DMS 273 (cell line): ENCODE measurements around the gene HOXC4.

Experiments
- DNase-seq: peaks from one replicate; lab custom pipeline; 2025; ENCODE audit not compliant: unreplicated experiment; lab: John Stamatoyannopoulos, UW

Gene HOXC4

DNA sequence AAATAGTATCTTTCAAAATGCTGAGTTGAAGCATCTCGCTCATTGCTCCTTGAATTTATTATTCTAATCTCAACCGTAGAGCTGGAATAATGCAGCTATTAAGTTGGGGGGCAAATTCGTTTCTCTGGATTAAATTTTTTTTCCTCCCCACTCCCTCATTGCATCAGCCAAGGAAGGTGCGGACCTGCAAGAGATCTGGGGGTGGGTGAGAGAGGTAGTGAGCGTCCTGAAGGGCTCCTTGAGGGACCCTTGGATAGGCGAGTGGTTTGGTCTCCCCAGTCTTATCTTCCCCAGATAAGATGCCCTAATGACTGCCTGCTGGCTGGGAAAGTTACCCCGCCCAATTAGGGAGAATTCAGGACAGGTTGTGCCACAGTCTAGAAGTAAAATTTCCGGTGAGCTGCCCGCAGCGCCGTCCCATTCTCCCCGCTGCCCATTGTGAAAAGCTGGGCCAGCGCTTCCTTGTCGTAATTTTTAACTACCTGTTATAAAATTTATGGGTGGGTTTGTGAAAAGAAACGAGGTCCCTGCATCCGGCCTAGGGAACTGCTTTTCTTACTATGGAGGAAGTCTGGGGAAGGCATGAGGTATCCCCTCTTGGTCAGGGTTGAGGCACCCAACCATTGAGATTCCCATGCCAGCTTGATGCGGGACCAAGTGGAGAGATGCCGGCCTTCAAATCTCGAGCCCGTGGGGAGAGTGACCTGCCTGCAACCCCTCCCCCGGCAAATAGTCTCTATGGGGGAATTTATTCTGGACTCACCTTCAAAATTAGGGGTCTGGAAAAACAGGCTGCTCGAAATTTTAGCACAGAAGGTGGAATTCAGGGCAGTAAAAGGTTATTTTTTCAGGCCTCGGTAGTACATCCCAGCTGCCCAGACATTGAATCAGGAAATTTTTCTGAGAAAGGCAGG is 38.4 kb upstream of the HOXC4 start:
- DNase-seq = no peak

DNA sequence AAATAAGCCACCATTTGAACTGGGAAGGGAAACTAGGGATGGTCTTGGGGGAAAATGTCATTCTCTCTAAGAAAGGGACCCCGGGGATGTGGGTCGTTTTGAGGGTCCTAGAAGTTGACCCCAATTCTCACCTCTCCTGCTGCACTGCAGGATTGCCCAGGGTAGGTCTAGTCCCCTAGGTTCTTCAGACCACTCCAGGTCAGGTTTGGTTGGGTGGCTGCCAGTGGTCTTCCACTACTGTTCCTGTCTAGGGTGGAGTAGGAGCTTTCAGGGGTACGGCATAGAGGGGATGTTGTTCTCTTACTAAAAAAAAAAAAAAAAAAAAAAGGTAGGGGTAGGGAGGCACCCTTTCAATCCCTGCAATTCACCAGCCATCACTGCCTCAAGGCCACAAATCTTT is 37.6 kb upstream of the HOXC4 start:
- no peak for DNase-seq

DNA sequence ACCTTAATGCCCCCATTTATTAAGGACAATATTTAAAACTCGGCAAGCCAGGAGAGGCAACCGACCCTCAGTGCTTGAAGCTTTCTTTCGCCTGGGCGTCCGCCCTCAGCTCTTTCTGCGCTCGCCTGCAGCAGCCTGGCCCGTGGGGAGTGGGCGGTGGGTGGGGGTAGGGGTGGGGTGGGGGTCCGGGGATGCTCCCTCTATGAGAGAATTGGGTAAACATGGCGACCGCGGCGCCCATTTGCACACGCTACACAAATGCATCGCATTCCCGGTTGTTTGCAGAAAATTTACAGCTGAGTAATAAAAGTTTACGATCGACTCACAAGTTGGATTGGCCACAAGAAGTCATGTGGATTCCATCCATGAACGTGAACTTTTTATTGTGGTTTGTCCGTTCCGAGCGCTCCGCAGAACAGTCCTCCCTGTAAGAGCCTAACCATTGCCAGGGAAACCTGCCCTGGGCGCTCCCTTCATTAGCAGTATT is 37.1 kb upstream of the HOXC4 start:
- peak; percentile 65 for DNase-seq

DNA sequence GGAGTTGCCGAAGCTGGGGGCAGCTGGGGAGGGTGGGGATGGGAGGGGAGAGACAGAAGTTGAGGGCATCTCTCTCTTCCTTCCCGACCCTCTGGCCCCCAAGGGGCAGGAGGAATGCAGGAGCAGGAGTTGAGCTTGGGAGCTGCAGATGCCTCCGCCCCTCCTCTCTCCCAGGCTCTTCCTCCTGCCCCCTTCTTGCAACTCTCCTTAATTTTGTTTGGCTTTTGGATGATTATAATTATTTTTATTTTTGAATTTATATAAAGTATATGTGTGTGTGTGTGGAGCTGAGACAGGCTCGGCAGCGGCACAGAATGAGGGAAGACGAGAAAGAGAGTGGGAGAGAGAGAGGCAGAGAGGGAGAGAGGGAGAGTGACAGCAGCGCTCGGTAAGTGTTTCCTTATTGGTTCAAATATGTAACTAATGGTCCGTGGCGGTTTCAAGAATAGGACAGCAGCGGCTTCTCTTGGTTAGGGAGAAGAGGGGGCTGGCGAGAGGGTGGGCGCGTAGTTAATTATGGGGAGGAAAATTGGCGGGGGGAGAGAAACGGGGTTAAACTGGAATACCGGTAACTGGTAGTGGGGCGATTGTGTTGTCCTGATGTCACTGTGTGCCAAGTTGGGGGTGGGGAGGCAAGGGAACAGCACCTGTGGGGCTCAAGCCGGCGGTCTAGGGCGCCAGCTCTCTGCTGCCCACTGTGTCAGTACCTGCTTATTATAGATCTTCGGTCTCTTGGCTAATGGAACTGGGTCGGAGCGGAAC is 36.4 kb upstream of the HOXC4 start:
- DNase-seq = peak; percentile 83

DNA sequence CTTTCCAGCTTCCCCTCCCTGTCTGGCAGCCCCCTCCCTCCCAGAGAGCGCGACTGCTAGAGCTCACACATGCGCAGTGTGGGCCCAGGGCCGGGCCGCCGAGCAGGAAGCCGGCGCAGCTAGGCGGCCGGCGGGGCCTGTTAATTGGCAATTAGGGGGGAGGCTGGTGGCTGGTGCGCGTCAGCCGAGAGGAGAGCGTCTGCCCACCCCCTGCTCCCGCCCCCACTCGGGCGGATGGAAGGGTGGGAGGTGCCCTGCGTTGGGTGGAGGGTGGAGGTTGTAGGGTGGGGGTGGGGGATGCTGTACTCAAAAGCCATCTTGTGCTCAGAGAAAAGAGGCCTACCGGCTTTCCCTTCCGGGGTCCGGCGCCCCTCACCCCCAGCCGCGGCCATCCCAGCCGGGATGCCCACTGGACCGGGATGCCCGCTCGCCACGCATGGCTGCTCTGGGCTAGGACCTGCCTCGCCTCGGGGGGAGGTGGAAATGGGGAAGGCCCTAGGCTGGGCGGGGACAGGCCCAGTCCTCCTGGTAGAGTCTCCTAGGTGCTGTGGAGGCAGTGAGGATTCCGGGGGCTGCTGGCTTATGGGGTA is 35.7 kb upstream of the HOXC4 start:
- peak; percentile 97 for DNase-seq

DNA sequence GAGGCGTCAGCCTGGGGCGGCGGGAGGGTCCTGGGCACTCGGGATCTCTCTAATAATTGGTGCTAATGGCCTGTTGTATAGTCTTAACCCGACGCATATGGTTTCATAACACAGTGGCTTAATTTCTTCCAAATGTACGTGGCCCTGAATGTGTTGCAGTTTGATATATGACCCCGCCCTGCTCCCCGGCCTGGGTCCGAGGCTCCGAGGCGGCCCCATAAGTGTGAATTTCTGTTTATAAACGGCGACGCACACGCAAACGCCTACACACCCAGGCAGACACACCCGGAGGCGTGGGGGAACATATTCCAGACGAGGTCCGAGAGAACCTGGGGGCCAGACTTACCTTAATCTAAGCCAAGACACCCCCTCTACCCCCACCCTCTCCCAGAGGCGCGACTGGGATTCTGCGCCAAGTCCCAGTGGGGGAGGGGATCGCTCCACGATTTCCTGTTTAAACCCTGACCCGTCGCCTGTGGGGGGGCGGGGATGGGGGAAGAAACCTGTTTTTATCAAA is 35.1 kb upstream of the HOXC4 start:
- no peak for DNase-seq

DNA sequence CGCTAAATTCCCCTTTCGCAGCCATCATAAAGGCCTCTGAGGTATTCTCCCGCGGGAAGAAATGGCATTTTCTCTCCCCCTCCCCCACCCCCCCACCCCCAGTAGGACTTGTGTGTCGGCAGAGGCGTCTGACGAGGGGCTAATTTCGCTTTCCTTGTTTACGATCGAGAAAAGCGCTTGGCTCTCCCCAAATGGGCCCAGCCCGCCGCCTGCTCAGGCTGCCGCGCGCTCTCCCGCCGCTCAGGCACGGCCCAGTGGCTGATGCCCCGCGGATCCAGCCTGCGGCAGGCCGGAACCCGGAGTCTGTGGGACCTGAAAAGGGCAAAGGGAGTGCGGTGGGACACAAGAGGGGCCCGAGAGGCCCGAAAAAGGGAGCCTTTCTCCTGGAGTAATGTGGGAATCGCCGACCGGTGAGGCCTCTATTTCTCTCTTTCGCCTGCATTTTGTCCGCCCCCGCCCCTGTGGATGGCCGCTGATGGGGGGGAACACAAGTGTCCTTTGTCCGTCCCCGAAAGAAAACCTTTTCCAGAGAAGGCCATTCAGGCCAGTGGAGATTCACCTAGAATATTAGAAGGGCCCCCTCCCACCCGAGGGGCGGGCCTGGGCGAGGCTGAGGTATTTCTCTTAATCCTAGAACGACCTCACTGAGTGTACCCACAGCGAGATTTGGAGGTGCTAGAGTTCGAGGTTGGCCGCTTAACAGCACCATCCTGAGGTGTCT is 34.4 kb upstream of the HOXC4 start:
- DNase-seq = no peak

DNA sequence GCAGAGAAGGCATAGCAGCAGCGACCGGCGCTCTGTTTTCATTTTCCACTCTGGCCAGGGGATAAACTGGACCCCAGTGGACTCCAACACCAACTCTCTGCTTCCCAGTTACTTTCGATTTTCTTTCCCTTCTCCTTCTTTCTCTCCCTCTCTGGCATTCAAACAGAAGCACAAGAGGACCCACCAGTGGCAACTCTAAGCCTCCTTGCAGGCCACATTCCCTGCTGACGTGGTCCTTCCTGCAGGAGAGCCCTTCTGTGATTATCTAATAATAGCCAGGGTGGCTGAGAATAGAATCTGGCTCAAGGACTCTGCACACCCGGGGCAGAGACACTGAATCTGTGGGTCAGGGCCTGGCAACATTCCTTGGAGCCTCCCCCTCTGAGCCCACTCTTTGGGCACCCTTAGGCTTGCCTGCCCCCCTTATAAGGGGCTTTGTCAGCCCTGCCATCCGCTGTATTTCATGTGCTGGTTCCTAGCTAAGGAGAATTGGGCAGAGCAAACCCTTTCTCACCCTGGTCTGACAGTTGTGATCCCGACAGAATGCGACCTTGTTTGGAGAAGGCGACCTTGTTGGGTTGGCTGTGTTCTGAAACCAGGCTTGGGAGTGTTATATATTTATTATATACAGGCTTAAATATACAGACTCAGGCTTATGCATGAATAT is 33.6 kb upstream of the HOXC4 start:
- DNase-seq = no peak

DNA sequence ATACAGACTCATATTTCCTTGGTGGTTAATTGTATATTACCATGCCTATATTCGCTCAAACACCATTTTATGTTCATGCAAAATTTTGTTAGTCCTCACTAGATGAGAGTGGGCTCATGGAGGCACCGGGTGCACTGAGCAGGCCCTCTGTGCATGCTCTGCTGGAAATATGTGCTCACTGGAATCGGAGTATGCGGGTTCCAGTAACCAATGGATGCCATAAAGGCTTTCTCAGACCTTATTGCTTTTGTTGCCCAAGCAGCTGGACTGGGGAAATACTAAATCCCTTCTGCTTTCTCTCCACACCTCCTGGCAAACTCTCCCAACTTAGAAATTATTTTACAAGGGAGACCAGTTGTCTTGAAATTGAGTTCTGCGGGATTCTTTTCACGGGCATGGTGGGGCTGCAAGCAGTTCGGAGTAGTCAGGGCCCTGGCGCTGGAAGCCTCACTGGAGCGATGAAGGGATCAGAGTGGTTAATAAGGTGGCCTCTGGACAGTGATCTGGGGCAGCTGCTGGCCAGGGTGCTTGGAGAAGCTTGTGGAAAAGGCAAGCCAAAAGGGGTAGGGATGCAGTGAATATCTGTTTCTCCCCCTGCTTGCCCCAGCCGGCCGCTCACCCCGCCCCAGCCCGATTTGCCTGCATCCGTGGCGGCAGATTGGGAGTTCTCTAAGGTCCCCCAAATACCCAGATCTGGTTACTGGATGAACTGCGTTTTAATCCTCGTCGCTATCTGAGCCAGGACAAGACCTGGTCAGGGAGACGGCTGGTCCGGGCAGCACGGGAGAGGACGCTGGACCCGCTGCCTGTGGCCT is 32.8 kb upstream of the HOXC4 start:
- no peak for DNase-seq

DNA sequence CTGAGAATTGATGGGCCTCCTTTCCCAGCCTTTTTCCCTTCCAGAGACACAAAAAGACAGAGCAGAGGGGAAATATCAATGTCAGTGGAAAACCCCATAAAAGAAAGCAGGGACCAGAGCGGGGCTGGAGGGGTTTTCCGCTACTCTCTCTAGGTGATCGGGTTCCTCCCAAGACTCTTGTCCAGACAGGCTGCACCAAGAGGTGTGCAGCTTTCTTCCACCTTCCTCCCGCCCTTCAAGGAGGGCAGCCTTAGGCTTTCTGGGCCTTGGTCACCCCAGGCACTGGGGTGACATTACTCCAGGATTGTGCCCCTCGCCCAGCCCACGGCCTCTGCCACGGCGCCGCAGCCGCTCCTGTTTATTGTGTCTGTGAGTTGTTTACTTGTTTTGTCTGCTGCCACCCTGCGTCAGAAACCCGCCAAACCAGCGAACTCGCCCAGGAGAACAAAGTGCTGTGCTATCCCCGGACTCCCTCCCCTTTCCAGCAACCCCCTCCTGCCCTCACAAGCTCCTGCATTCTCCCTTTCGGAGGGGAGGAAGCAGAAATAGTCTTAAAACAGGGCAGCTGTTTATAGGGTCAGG is 32.1 kb upstream of the HOXC4 start:
- DNase-seq = no peak

DNA sequence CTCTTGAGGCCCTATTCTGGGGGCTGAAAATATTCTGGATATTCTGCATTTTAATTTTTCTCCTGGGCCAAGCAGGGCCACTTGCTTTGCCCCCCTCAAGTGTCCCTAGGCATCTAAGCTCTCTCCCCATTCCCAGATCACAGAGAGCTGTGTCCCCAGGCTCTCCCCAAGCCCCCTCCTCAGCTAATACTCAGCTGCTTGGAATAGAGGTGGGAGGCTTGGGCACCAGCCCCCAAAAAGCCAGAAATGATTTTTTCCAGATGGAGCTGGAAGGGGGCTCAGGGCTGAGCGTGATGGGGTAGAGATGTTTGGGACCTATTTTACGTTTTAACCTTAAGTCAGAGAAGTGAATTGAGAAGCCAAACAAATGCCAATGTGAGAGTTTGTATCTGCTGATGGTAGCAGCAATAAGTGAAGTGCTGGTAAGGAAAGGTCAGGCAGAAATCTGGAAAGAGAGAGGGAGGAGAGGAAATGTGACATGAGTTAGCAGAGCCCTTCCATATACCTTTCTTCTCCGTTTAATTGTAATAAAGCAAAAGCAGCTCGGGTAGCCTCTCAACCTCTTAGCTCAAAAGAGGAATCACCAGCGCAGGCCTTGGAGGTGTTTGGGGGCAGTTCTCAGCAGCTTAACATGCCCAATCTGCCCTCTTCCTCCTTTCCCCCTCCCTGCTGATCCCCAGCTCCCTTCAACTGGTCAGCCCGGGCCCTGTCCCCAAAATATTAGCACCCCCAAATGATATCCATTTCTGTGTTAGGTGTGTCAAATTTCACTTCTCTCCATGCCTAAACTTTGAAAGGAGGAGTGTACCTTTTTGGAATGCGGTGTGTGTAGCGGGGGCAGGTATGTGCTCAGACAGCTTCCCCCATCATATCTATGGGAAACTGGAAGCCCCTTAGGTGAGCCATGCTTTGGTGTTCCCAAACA is 30.4 kb upstream of the HOXC4 start:
- no peak for DNase-seq

DNA sequence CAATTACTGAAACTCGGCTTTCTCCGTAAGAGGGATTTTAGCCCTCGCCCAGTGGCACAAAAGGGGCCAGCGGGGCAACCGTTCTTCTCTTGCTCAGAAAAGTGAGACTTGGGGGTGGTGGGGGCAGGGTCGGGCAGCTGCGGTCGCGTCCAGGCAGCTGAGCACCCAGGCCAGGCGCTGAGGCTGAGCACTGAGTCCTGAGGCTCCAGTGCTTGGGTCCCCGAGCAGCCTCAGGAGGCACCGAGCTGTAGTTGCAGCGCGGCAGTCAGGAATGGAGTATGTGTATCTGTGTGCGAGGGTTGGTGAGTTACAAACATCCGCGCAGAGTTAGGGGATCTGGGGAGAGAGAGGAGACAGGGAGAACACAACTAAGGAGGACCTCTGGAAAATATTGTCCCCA is 29.5 kb upstream of the HOXC4 start:
- DNase-seq = no peak

DNA sequence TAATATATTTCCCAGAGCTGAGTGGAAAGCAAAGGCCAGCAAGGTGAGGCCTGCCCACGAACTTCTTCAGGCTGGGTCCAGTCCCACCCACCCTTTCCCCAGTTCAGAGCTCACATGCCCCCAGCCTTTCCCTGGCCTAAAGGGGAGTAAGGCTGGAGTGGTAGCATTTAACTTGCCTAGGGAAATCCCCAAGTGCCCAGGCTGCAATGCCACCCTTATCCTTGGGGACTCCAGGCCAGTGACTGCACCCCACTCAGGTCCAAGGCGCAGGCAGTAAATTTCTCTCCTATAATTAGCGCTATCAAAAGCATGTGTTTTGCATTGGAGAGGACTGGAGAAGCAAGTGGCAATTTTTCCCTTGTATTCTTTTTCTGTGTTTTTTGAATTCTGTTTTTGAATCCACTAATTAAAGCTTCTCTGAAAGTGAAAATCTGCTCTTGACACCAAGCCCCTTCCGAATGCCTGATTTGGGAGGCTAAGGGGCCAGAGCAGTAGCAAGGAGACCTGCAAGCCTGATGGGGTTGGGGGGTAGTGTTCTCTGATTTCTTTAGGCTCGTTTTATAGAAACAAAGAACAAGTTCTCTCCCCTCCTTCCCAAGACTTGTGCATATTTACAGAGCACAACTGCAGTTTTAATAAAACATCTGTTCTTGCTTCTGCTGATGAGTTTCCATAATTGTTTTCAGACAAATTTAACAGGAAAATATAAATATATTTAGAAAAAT is 28.9 kb upstream of the HOXC4 start:
- no peak for DNase-seq

DNA sequence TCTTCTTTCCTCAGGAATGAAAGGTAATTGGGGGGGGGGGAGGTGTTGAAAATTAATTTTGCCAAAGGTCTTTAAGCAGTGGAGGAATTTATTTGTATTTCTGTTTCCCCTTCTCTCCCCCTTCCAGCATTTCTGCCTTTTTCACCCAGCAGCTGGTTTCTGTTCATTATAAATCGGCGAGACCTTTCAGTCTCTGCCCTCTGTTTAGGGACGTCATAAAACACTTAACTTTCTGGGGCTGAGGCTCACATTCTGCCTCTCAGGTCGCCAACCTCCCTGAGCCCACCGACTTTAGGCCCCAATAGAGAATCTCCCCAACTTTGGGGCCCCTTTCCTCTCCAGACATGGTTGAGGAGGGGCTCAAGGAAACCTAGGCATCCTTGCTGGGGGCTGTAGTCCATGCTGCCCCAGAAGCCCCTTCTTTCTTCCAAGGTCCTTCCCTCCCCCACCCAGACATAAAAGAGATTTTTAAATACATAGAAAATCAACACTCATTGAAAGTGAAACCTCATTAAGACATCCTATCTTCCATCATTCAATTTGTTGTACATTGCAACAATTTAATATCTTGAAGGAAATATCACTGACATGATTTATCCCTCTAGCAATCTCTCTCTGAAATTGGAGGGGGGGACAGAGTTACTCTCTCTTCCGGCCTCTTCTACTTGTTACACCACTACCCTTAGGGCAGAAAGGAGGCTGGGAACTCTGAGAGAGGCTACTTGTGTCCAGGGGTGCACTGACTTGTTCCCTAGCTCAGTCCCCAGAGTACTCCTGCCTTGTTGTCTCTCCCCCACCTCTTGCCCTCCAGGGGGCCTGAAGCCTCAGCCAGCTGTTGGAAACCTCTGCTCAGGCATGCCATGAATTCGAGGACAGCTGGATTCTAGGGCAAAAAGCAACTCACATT is 27.9 kb upstream of the HOXC4 start:
- DNase-seq = no peak

DNA sequence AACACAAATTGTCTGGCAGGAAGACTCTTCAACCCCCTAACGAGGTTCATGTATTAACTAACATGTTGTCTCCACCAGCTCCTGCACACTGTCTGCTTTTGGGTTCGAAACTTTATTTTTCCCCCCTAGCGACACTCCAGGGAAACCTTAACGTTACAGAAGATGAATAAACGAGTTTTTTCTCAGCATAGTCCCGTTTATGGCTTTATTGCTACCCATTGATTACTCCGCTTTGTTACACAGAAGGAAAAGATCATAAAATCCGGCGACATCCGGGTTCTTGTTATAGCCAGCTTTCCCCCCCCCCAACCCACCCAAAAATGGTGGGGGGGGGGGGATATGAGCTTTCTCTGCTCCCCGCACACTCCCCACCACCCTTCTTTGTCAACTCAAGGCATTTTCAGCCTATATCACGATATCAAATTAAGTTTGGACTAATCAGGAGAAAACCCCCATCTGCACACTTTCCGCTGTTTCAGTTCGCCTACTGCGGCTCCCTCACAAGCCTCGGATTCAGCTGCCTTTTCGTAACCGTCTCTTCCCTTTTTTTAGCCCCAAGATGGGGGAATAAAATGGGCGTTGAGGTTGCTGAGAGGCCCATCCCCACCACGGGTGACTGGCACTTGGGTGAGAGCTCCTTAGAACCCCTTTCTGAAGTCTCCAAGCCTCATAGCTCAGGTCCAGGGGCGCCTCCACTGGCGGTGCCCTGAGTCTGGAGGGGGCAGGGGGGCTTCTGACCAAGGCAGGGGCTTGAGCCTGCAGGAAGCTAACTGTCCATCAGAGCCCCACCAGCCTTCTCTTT is 26.8 kb upstream of the HOXC4 start:
- no peak for DNase-seq

DNA sequence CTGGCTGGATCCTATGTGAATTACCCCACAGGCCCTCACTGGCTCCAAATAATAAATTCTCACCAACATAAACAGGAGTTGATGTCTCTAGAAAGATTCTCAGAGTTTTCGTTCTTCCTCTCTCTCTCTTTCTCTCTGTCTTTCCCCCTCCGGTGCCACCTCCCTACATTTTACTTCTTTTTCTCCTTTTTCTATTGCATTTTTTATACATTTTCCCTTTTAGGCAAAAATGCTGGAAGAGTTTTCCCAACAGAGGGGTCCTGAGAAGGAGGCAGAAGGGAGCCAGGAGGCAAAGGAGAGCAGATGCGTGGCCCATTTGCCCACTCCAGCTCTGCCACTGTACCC is 26.2 kb upstream of the HOXC4 start:
- DNase-seq = no peak
